OCI-LY7 (cell line): ENCODE measurements around the gene CTTNBP2. TPM values are rescaled to one million over a fixed set of nuclear protein-coding genes. Genes with fewer than 3 reads are reported as not detected.

Experiments used
- BruUV-seq: library from RNA; stranded (reverse); fragments of 400-500 nt; replicated peaks from 2 replicates; lab custom pipeline; 2021; lab: Mats Ljungman, UMichigan
- CTCF ChIA-PET: fragments of 300-600 bp; sonication (Branson Sonifier 250); formaldehyde crosslinking; loops from one replicate; lab custom pipeline; 2022; ENCODE audit warnings: antibody characterized with exemption; ENCODE audit not compliant: unreplicated experiment; lab: Charles Lee
- POLR2A ChIA-PET: fragments of 300-600 bp; sonication (Branson Sonifier 250); formaldehyde crosslinking; loops from one replicate; lab custom pipeline; 2022; ENCODE audit warnings: antibody characterized with exemption; lab: Charles Lee
- DNase-seq: peaks from one replicate; pipeline ENCODE4 v3.0.0-alpha.2; 2015; ENCODE audit warnings: low spot score
- H2AFZ ChIP-seq: fragments of 200-600 bp; sonication (generic), shearing (Covaris generic); 2 replicates; pipeline ENCODE4 v1.6.1; 2014; ENCODE audit warnings: mild to moderate bottlenecking, antibody characterized with exemption, low read length, moderate library complexity
- H3K27ac ChIP-seq: fragments of 200-600 bp; sonication (generic); 2 replicates; pipeline ENCODE4 v1.5.1; 2014; ENCODE audit warnings: mixed run types, low read depth, mild to moderate bottlenecking, moderate library complexity, low read length, inconsistent platforms; ENCODE audit not compliant: poor library complexity, severe bottlenecking
- H3K36me3 ChIP-seq: fragments of 200-600 bp; sonication (generic); 2 replicates; pipeline ENCODE4 v1.6.1; 2014; ENCODE audit warnings: mild to moderate bottlenecking, antibody characterized with exemption, low read length, moderate library complexity, mixed read lengths; ENCODE audit not compliant: insufficient read depth
- H3K4me1 ChIP-seq: fragments of 200-600 bp; sonication (generic); 2 replicates; pipeline ENCODE4 v1.5.1; 2014; ENCODE audit warnings: mild to moderate bottlenecking, low read length; ENCODE audit not compliant: insufficient read depth, poor library complexity, severe bottlenecking
- H3K4me2 ChIP-seq: fragments of 200-600 bp; sonication (generic); 2 replicates; pipeline ENCODE4 v1.6.1; 2014; ENCODE audit warnings: mild to moderate bottlenecking, low read length
- H3K4me3 ChIP-seq: fragments of 200-600 bp; sonication (generic); 2 replicates; pipeline ENCODE4 v1.5.1; 2014; ENCODE audit warnings: mild to moderate bottlenecking, low read depth, low read length; ENCODE audit not compliant: poor library complexity, severe bottlenecking
- H3K79me2 ChIP-seq: fragments of 200-600 bp; sonication (generic); 2 replicates; pipeline ENCODE4 v1.6.1; 2016; ENCODE audit warnings: low read depth, mild to moderate bottlenecking, low read length, moderate library complexity, mixed read lengths; ENCODE audit not compliant: insufficient read depth
- H3K9me2 ChIP-seq: fragments of 200-600 bp; sonication (generic); 2 replicates; pipeline ENCODE4 v1.6.1; 2016; ENCODE audit warnings: mild to moderate bottlenecking, low read length, mixed read lengths; ENCODE audit not compliant: insufficient read depth
- H3K9me3 ChIP-seq: fragments of 200-600 bp; sonication (generic); 2 replicates; pipeline ENCODE4 v1.6.1; 2014; ENCODE audit warnings: mild to moderate bottlenecking, mixed run types, low read length, mixed read lengths
- H4K20me1 ChIP-seq: fragments of 200-600 bp; sonication (generic); 2 replicates; pipeline ENCODE4 v1.6.1; 2014; ENCODE audit warnings: mild to moderate bottlenecking, antibody characterized with exemption, low read length, moderate library complexity, mixed read lengths; ENCODE audit not compliant: insufficient read depth
- EZH2phosphoT487 ChIP-seq: fragments of 200-600 bp; sonication (generic); IDR thresholded peaks from 2 replicates; pipeline ENCODE4 v1.6.1; 2018; ENCODE audit warnings: low read depth, borderline replicate concordance, mild to moderate bottlenecking, mixed run types, antibody characterized with exemption, low read length, moderate library complexity, mixed read lengths
- intact Hi-C: fragments of 100-400 bp; cut with micrococcal nuclease; formaldehyde crosslinking; loops from one replicate; pipeline ENCODE4 v1.10.0; 2022; ENCODE audit not compliant: unreplicated experiment
- total RNA-seq, 2 experiments: library from RNA; depleted of rRNA in 1 of 2; stranded (reverse); fragments of >200 nt in 1 of 2; shearing (Covaris generic) in 1 of 2; gene quantifications; 2 replicates each; pipeline ENCODE4 v1.2.3, GENCODE V29; 2014 to 2022
- TF ChIP-seq, protein P1 (sequence below): fragments of 200-600 bp; sonication (generic); conservative IDR thresholded peaks from 2 replicates; pipeline ENCODE4 v1.5.1; 2014; ENCODE audit warnings: mild to moderate bottlenecking, antibody characterized with exemption, low read length, moderate library complexity, mixed read lengths

Gene CTTNBP2
- total RNA-seq, 2 experiments from 2014 or later: not detected

DNA sequence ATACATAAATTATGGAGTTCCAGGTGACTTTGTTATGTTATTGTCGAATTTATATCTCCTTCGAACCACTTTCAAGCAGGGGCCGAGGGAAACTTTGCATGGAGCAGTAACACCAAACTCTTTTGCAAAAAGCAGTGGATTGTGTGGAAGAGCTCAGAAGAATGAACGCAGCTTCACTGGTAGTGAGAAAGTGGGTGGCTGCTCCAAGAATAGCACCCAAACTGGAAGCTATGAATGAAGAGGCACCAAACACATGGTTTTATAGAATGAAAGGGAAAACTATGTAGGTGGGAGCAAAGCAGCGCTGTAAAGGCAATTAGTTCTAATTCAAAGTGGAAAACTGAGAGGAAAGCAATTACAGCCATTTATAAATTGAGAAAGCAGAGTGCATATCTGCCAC is 67.2 kb downstream of the CTTNBP2 start:
- no peak for DNase-seq
- H3K4me2 ChIP-seq: no peak overlapping the region
- H4K20me1 ChIP-seq: no peaks in the 10 kb centered on the region
- H3K79me2 ChIP-seq: no peaks in the 10 kb centered on the region
- H3K9me3 ChIP-seq: no peaks in the 10 kb centered on the region
- no peak overlapping the region for H2AFZ ChIP-seq
- ChIA-PET CTCF (no interaction called here), POLR2A (no interaction called here)
- BruUV-seq: no TSS peak
- no peaks in the 10 kb centered on the region for H3K4me1 ChIP-seq
- no peak overlapping the region for H3K4me3 ChIP-seq
- TF ChIP-seq, protein P1, sequence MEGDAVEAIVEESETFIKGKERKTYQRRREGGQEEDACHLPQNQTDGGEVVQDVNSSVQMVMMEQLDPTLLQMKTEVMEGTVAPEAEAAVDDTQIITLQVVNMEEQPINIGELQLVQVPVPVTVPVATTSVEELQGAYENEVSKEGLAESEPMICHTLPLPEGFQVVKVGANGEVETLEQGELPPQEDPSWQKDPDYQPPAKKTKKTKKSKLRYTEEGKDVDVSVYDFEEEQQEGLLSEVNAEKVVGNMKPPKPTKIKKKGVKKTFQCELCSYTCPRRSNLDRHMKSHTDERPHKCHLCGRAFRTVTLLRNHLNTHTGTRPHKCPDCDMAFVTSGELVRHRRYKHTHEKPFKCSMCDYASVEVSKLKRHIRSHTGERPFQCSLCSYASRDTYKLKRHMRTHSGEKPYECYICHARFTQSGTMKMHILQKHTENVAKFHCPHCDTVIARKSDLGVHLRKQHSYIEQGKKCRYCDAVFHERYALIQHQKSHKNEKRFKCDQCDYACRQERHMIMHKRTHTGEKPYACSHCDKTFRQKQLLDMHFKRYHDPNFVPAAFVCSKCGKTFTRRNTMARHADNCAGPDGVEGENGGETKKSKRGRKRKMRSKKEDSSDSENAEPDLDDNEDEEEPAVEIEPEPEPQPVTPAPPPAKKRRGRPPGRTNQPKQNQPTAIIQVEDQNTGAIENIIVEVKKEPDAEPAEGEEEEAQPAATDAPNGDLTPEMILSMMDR: no peak
- no peak for TF ChIP-seq EZH2phosphoT487
- no peaks in the 10 kb centered on the region for H3K36me3 ChIP-seq
- H3K9me2 ChIP-seq: no peaks in the 10 kb centered on the region
- intact Hi-C loops: no loop called here
- H3K27ac ChIP-seq: no peak overlapping the region

DNA sequence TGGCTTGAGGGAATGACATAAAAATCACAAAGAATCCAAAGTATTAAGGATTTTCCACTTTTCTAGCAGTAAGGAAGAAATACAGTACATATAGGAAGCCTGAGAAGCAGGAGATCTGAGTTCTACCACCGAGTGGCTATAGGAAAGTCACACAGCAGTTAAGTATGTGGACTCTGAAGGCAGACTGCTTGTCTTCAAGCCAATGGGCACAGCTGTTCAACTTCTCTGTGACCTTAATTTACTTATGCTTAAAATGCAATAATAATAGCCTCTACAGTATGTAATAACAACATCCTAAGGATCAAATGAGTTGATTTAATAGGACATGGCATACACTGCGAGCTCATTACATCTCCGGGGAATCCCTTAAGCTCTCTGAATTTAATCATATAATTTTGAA is 68.0 kb downstream of the CTTNBP2 start:
- no peak overlapping the region for H3K27ac ChIP-seq
- H3K4me1 ChIP-seq: no peaks in the 10 kb centered on the region
- H3K9me2 ChIP-seq: no peaks in the 10 kb centered on the region
- no TSS peak for BruUV-seq
- CTCF ChIA-PET: no interaction called here
- no peaks in the 10 kb centered on the region for H3K9me3 ChIP-seq
- H2AFZ ChIP-seq: no peak overlapping the region
- H3K4me2 ChIP-seq: no peak overlapping the region
- DNase-seq: no peak
- H3K79me2 ChIP-seq: no peaks in the 10 kb centered on the region
- intact Hi-C loops: no loop called here
- H3K36me3 ChIP-seq: no peaks in the 10 kb centered on the region
- POLR2A ChIA-PET: no interaction called here
- no peak overlapping the region for H3K4me3 ChIP-seq
- TF ChIP-seq EZH2phosphoT487: no peak
- TF ChIP-seq, protein P1: no peak
- H4K20me1 ChIP-seq: no peaks in the 10 kb centered on the region

GRCh38 chr7:117803476-117803875 is 69.8 kb downstream of the CTTNBP2 start:
- Histone ChIP-seq H3K79me2 (no peaks in the 10 kb centered on the region), H4K20me1 (no peaks in the 10 kb centered on the region), H3K4me3 (no peak overlapping the region), H3K4me1 (no peaks in the 10 kb centered on the region), H3K4me2 (no peak overlapping the region), H3K27ac (no peak overlapping the region), H3K36me3 (no peaks in the 10 kb centered on the region), H3K9me3 (no peaks in the 10 kb centered on the region), H2AFZ (no peak overlapping the region), H3K9me2 (no peaks in the 10 kb centered on the region)
- BruUV-seq: no TSS peak
- ChIA-PET CTCF (no interaction called here), POLR2A (interaction anchor here (0.7 kb wide), 1 partner anchor 52 kb away, joined by 3 read pairs; no protein-coding TSS in a partner anchor)
- intact Hi-C loops: no loop called here
- TF ChIP-seq EZH2phosphoT487: no peak
- DNase-seq: no peak
